NCI-H526 treated with DMSO at 0.1 percent for 48 hours (cell line): Measurements from ENCODE around the gene CCN6.

ENCODE experiments used
- DNase-seq: peaks from one replicate; lab custom pipeline; 2025; lab: John Stamatoyannopoulos, UW

Gene CCN6

GRCh38 chr6:112054001-112054400 is at the start of gene CCN6:
Gene CCN6, plus strand, starts transcription at chr6:112054104. Its CDS starts 254 bp downstream, at chr6:112054358.
- no peak for DNase-seq

- DNase-seq, result no peak
Measured at GRCh38 chr6:112004201-112005012, 49.5 kb upstream of the CCN6 start.

- DNase-seq, result no peak
Measured at GRCh38 chr6:112005013-112005371, 48.9 kb upstream of the CCN6 start.

GRCh38 chr6:112007254-112007653 is 46.6 kb upstream of the CCN6 start:
- DNase-seq, result no peak

GRCh38 chr6:112007805-112008204 is 46.1 kb upstream of the CCN6 start:
- no peak for DNase-seq

GRCh38 chr6:112008482-112008881 is 45.4 kb upstream of the CCN6 start:
- DNase-seq, result no peak

GRCh38 chr6:112010328-112010727 is 43.6 kb upstream of the CCN6 start:
- no peak for DNase-seq

GRCh38 chr6:112013051-112013450 is 40.9 kb upstream of the CCN6 start:
- no peak for DNase-seq

GRCh38 chr6:112014483-112014882 is 39.4 kb upstream of the CCN6 start:
- no peak for DNase-seq

- no peak for DNase-seq
Measured at GRCh38 chr6:112015725-112016124, 38.2 kb upstream of the CCN6 start.

GRCh38 chr6:112016320-112016719 is 37.6 kb upstream of the CCN6 start:
- no peak for DNase-seq

GRCh38 chr6:112017169-112017568 is 36.7 kb upstream of the CCN6 start:
- DNase-seq, result no peak

GRCh38 chr6:112017760-112018537 is 36.0 kb upstream of the CCN6 start:
- no peak for DNase-seq

GRCh38 chr6:112018619-112019416 is 35.1 kb upstream of the CCN6 start:
- no peak for DNase-seq

- DNase-seq, result no peak
Measured at GRCh38 chr6:112019589-112019988, 34.3 kb upstream of the CCN6 start.

- no peak for DNase-seq
Measured at GRCh38 chr6:112021691-112022310, 32.1 kb upstream of the CCN6 start.

GRCh38 chr6:112022749-112023148 is 31.2 kb upstream of the CCN6 start:
- no peak for DNase-seq

- DNase-seq, result no peak
Measured at GRCh38 chr6:112024464-112024863, 29.4 kb upstream of the CCN6 start.

- DNase-seq, result no peak
Measured at GRCh38 chr6:112026933-112027332, 27.0 kb upstream of the CCN6 start.

- DNase-seq, result no peak
Measured at GRCh38 chr6:112027942-112028674, 25.8 kb upstream of the CCN6 start.

GRCh38 chr6:112029045-112029822 is 24.7 kb upstream of the CCN6 start:
- peak; percentile 51 for DNase-seq
